NT2/D1 (cell line): ENCODE results near the gene SPPL3.

Experiments
- DNase-seq: peaks from one replicate; pipeline ENCODE4 v3.0.0-alpha.2; 2011; ENCODE audit warnings: low read depth, low spot score
- H3K27me3 ChIP-seq: 2 replicates; pipeline ENCODE4 v1.6.0; 2011; ENCODE audit warnings: mild to moderate bottlenecking; ENCODE audit not compliant: insufficient read length, insufficient read depth
- H3K36me3 ChIP-seq: 2 replicates; pipeline ENCODE4 v1.6.1; 2011; ENCODE audit warnings: mild to moderate bottlenecking, low read length, mixed read lengths; ENCODE audit not compliant: insufficient read depth, insufficient read length
- H3K4me1 ChIP-seq: 2 replicates; pipeline ENCODE4 v1.5.1; 2011; ENCODE audit not compliant: insufficient read depth, insufficient read length
- H3K4me3 ChIP-seq: 2 replicates; pipeline ENCODE4 v1.5.1; 2011; ENCODE audit warnings: low read depth; ENCODE audit not compliant: insufficient read length
- H3K9ac ChIP-seq: 2 replicates; pipeline ENCODE4 v1.6.0; 2011; ENCODE audit warnings: low read depth; ENCODE audit not compliant: insufficient read length
- H3K9me3 ChIP-seq: 2 replicates; pipeline ENCODE4 v1.5.1; 2011; ENCODE audit warnings: mild to moderate bottlenecking, low read length; ENCODE audit not compliant: insufficient read depth
- SUZ12 ChIP-seq: IDR thresholded peaks from 2 replicates; pipeline ENCODE4 v1.6.1; 2011; ENCODE audit not compliant: insufficient read length, insufficient read depth; ENCODE audit errors: extremely low read depth
- YY1 ChIP-seq: IDR thresholded peaks from 2 replicates; pipeline ENCODE4 v1.6.1; 2011; ENCODE audit not compliant: insufficient read length, insufficient read depth
- ZNF274 ChIP-seq: IDR thresholded peaks from 2 replicates; pipeline ENCODE4 v1.6.1; 2011; ENCODE audit warnings: mild to moderate bottlenecking, low read depth, low read length

Gene SPPL3

DNA sequence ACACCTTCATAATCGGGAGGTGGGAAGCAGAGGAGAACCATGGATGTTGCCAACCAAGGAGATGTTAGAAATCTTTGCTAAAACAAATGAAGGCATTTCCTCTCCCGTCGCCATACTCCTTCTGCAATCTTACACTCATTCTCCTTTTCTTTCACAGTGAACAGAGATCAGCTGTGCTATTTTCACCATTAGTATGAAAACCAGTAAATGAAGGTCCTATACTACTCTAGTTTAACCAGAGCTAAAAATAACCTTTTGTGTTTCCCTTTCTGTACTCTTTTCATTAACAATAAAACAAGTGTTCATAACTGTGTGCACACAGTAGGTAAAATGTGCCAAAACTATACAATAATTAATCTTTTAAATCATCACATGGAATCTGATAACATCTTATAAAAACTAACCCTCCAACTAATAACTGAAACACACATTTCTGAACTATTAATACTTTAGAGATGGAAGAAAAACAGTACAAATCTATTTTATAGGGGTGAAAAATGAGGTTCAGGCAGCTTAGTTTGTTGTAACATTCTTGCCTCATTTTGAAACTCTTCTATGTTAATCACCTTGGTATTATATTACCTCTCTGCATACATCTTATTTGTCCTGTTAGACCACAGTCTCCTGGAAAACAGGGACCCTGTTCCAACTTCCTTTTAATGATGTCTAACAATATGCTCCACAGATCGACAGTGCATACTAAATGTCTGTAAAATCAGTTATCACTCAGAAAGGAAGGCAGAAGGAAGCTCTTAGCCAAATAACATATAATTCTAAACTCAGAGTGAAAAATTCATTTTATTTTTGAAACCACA is 69.5 kb downstream of the SPPL3 start:
- Histone ChIP-seq H3K9me3 (no peaks in the 10 kb centered on the region), H3K4me1 (no peaks in the 10 kb centered on the region), H3K4me3 (no peak overlapping the region), H3K27me3 (no peaks in the 10 kb centered on the region), H3K36me3 (no peaks in the 10 kb centered on the region), H3K9ac (no peak overlapping the region)
- DNase-seq, result no peak
- no peak for TF ChIP-seq SUZ12

DNA sequence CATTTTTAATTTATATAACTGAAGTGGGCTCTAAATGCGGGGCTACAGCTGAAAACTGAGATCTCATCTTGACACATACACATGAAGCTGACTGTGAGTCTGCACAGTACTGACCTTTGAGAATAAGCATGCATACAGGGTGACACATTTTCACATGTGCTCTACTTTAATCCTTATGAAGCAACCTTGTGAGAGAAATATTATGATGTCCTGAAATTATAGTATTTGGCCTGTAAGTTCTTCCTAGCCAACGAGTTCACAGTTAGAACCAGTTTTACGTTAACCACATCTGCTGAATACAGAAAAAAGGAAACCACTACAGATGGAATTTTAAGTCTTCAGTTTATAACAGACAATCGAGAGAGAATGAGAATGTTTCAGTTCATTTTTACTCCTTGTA is 70.3 kb downstream of the SPPL3 start:
- Histone ChIP-seq H3K4me3 (no peak overlapping the region), H3K9me3 (no peaks in the 10 kb centered on the region), H3K9ac (no peak overlapping the region), H3K27me3 (no peaks in the 10 kb centered on the region), H3K36me3 (no peaks in the 10 kb centered on the region), H3K4me1 (no peaks in the 10 kb centered on the region)
- TF ChIP-seq ZNF274 (no peak), SUZ12 (no peak), YY1 (no peak)
- DNase-seq, result no peak

GRCh38 chr12:120832737-120833136 is 71.4 kb downstream of the SPPL3 start:
- Histone ChIP-seq H3K4me3 (no peak overlapping the region), H3K4me1 (no peaks in the 10 kb centered on the region), H3K27me3 (no peaks in the 10 kb centered on the region), H3K9ac (no peak overlapping the region), H3K36me3 (no peaks in the 10 kb centered on the region), H3K9me3 (no peaks in the 10 kb centered on the region)
- TF ChIP-seq YY1 (no peak), ZNF274 (no peak), SUZ12 (no peak)
- no peak for DNase-seq

GRCh38 chr12:120831648-120832267 is 72.4 kb downstream of the SPPL3 start:
- H3K36me3 ChIP-seq, result no peaks in the 10 kb centered on the region
- DNase-seq, result no peak
- H3K9ac ChIP-seq, result no peak overlapping the region
- H3K27me3 ChIP-seq, result no peaks in the 10 kb centered on the region
- H3K4me3 ChIP-seq, result no peak overlapping the region
- no peaks in the 10 kb centered on the region for H3K9me3 ChIP-seq
- no peaks in the 10 kb centered on the region for H3K4me1 ChIP-seq
- TF ChIP-seq YY1, result no peak
- TF ChIP-seq ZNF274, result no peak
- TF ChIP-seq SUZ12, result no peak

DNA sequence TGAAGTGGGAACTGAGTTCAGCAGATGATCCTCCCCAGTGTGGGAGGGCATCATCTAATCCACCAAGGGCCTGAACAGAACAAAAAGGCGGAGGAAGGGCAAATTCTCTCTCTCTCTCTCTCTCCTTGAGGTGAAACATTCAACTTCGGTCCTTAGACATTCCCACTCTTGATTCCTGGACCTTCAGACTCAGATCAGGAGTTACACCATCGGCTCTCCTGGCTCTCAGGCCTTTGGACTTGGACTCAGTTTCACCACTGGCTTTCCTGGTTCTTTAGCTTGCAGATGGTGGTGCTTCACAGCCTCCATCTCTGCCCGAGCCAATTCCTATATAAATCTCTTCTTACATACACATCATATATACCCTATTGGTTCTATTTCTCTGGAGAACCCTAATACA is 73.2 kb downstream of the SPPL3 start:
- no peak overlapping the region for H3K9ac ChIP-seq
- H3K4me3 ChIP-seq, result no peak overlapping the region
- TF ChIP-seq SUZ12, result no peak
- TF ChIP-seq YY1, result no peak
- no peak for TF ChIP-seq ZNF274
- H3K4me1 ChIP-seq, result no peaks in the 10 kb centered on the region
- no peak for DNase-seq
- H3K27me3 ChIP-seq, result no peaks in the 10 kb centered on the region
- no peaks in the 10 kb centered on the region for H3K36me3 ChIP-seq
- H3K9me3 ChIP-seq, result no peaks in the 10 kb centered on the region

DNA sequence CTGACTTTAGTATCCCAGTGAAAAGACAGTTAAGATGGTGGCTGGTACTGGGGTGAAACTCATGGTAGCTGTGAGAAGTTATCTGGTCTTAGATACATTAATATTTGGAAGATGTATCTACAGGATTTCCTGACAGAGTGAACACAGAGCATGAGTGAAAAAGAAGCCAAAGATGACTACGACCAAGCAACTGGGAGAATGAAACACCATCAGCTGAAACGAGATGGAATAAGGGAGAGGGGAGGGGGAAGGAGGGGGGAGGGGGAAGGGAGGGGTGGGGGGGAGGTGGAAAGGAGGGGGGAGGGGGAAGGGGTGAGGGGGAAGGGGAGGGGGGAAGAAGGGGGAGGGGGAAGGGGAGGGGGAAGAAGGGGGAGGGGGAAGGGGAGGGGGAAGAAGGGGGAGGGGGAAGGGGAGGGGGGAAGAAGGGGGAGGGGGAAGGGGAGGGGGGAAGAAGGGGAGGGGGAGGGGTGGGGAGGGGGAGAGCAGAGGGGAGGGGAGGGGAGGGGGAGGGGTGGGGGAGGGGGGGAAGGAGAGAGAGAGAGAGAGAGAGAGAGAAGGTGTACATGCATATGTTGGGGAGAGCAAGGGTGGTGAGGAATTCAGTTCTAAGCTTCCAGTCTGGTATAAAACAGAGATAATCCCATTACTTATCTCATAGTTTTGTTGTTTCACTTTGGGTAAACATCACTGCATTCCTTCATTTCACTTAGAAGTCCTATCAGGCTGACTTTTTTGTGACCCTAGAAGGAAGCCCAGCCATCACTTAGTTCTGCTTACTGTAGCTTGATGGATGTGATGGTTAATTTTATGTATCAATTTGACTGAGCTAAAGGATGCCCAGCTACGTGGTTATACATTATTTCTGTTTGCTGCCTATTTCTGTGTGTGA is 73.9 kb downstream of the SPPL3 start:
- H3K4me1 ChIP-seq, result no peaks in the 10 kb centered on the region

GRCh38 chr12:120826335-120826734 is 77.8 kb downstream of the SPPL3 start:
- TF ChIP-seq ZNF274 (no peak), YY1 (no peak), SUZ12 (no peak)
- H3K4me1 ChIP-seq, result peaks cover 3% of the 10 kb centered on the region
- H3K9ac ChIP-seq, result no peak overlapping the region
- no peaks in the 10 kb centered on the region for H3K9me3 ChIP-seq
- no peak overlapping the region for H3K4me3 ChIP-seq
- DNase-seq, result no peak
- no peaks in the 10 kb centered on the region for H3K36me3 ChIP-seq
- H3K27me3 ChIP-seq, result no peaks in the 10 kb centered on the region

More for the DNA sequence above, 73.9 kb downstream of the SPPL3 start:
- Histone ChIP-seq H3K27me3 (no peaks in the 10 kb centered on the region), H3K36me3 (no peaks in the 10 kb centered on the region), H3K4me3 (no peak overlapping the region), H3K9me3 (no peaks in the 10 kb centered on the region), H3K9ac (no peak overlapping the region)
- TF ChIP-seq YY1, result no peak
- DNase-seq, result no peak
